Body of pancreas (tissue), 4 donors: ENCODE results near the gene SLC29A3.

Experiments used
- POLR2A ChIP-seq, 3 donors: fragments of 450-650 bp; IDR thresholded peaks; one replicate each; pipeline ENCODE4 v1.6.1; 2016; ENCODE audit warnings: antibody characterized with exemption in 3 of 3, mild to moderate bottlenecking in 2 of 3
- TF ChIP-seq, protein P1 (sequence below), 7 experiments: fragments of 450-650 bp in 4 of 7; fragments of 200-600 bp in 3 of 7; sonication (generic) in 3 of 7; IDR thresholded peaks; one replicate each; pipeline ENCODE4 v1.5.1; 2016 to 2019; ENCODE audit warnings: antibody characterized with exemption in 7 of 7

DNA sequence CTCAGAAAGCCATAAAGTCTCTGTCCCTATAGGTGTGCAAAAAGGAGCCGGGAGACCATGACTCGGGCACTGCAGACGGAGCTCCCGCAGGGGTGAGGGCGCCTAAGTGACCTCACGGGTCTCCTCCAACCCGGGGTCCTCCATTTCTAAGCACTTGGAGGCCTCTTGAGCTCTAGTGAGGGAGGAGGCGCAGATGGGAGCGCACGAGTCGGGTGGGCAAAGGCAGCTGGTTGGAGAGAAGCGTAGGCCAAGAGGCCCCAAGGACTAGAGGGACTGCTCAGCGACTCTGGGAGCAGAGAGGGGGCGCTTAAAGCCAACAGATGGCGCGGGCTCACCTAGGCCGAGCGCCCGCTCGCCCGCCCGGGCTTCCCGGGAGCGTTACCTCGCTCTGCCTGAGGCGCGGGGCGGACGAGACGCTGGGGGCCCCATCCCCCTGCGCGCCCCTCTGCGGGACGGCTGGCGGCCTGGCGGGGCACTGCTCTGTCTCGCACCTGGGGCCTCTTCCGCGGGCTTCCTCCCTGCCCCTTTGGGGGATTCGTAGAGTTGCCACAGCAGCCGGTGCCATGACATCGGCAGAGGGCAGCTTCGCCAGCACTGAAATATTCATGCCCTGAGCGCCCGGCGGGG is 77.1 kb downstream of the SLC29A3 start:
- TF ChIP-seq, protein P1, sequence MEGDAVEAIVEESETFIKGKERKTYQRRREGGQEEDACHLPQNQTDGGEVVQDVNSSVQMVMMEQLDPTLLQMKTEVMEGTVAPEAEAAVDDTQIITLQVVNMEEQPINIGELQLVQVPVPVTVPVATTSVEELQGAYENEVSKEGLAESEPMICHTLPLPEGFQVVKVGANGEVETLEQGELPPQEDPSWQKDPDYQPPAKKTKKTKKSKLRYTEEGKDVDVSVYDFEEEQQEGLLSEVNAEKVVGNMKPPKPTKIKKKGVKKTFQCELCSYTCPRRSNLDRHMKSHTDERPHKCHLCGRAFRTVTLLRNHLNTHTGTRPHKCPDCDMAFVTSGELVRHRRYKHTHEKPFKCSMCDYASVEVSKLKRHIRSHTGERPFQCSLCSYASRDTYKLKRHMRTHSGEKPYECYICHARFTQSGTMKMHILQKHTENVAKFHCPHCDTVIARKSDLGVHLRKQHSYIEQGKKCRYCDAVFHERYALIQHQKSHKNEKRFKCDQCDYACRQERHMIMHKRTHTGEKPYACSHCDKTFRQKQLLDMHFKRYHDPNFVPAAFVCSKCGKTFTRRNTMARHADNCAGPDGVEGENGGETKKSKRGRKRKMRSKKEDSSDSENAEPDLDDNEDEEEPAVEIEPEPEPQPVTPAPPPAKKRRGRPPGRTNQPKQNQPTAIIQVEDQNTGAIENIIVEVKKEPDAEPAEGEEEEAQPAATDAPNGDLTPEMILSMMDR (IDR thresholded peaks at IDR 0.05), result peak in 6 of 7 experiments; percentile 23 to 69 (median 56)
- TF ChIP-seq POLR2A (IDR thresholded peaks at IDR 0.05), result no peak
